Stomach (tissue), 9 donors: Measurements from ENCODE around the gene NUFIP2. TPM values are rescaled to one million over a fixed set of nuclear protein-coding genes. Genes with fewer than 3 reads are reported as not detected.

ENCODE experiments used
- DNase-seq, 2 donors: peaks; one replicate each; pipeline versions ENCODE4 v3.0.0 to v3.0.0-alpha.2; 2013 to 2019
- H3K27ac ChIP-seq, 5 donors: fragments of 200-600 bp in 4 of 5; sonication (generic) in 4 of 5; one replicate each; pipeline ENCODE4 v1.5.1; 2013 to 2019; ENCODE audit warnings: mild to moderate bottlenecking in 1 of 5, moderate library complexity in 1 of 5
- H3K27me3 ChIP-seq, 3 donors: fragments of 200-600 bp; sonication (generic); one replicate each; pipeline ENCODE4 v1.5.1; 2017 to 2019; ENCODE audit warnings: mixed run types in 1 of 3
- H3K36me3 ChIP-seq, 4 donors: fragments of 200-600 bp; sonication (generic); 1 replicate in 3 of 4; 2 replicates in 1 of 4; pipeline ENCODE4 v1.5.1; 2016 to 2019
- H3K4me1 ChIP-seq, 4 donors: fragments of 200-600 bp; sonication (generic); one replicate each; pipeline ENCODE4 v1.5.1; 2016 to 2019
- H3K4me3 ChIP-seq, 4 donors: fragments of 200-600 bp; sonication (generic) in 3 of 4; one replicate each; pipeline ENCODE4 v1.5.1; 2016 to 2019; ENCODE audit warnings: mild to moderate bottlenecking in 1 of 4
- H3K9me3 ChIP-seq, 4 donors: fragments of 200-600 bp; sonication (generic); one replicate each; pipeline ENCODE4 v1.5.1; 2016 to 2019
- CTCF ChIP-seq, 7 experiments: fragments of 450-650 bp in 4 of 7; fragments of 200-600 bp in 3 of 7; sonication (generic) in 3 of 7; IDR thresholded peaks; one replicate each; pipeline ENCODE4 v1.5.1; 2016 to 2019; ENCODE audit warnings: antibody characterized with exemption in 7 of 7, control low read depth in 2 of 7, mild to moderate bottlenecking in 1 of 7
- POLR2A ChIP-seq, 4 donors: fragments of 450-650 bp; IDR thresholded peaks; one replicate each; pipeline ENCODE4 v1.6.1; 2016; ENCODE audit warnings: antibody characterized with exemption in 4 of 4, control low read depth in 2 of 4, mild to moderate bottlenecking in 1 of 4, moderate library complexity in 1 of 4
- POLR2AphosphoS5 ChIP-seq, 3 donors: sonication (generic); formaldehyde crosslinking; IDR thresholded peaks; one replicate each; pipeline ENCODE4 v1.6.1; 2016; ENCODE audit warnings: antibody characterized with exemption in 3 of 3
- WGBS, 5 donors: extraction: QIAGEN DNeasy Blood & Tissue Kit in 3 of 5; methylation state at CpG; one replicate each; pipeline versions ENCODE4 v1.1.5 to v1.1.7; 2013 to 2018; 5-methylcytosine and 5-hydroxymethylcytosine counted together
- intact Hi-C: fragments of 100-400 bp; cut with DNase I; formaldehyde crosslinking; loops from one replicate; pipeline ENCODE4 v1.15.1; 2023; ENCODE audit warnings: low total_unique reads
- polyA plus RNA-seq, 3 donors: library from polyadenylated mRNA; stranded (reverse); fragments of 200-250 nt; gene quantifications; one replicate each; pipeline ENCODE4 v1.2.3, GENCODE V29; 2013
- total RNA-seq, 5 donors: library from RNA; depleted of rRNA; stranded (reverse); fragments of >200 nt; gene quantifications; one replicate each; pipeline versions ENCODE4 v1.1.0 to v1.2.3, GENCODE V29; 2014 to 2016
- donor health status: healthy with polysubstance abuse.
- donor health status: Bipolar disorder and iron deficiency.
- donor health status: healthy.

Gene NUFIP2
- total and polyA plus RNA-seq, 8 donors, result 5.6 to 151 (median 27.8) TPM

- DNase-seq, result peak; percentile 61 to 86
- Histone ChIP-seq H3K27me3 (no peaks in the 10 kb centered on the region), H3K4me1 (peaks cover 21 to 48% (median 34%) of the 10 kb centered on the region in 4 donors), H3K27ac (peak overlapping the region; percentile 97 to 100 (median 99)), H3K36me3 (peaks cover 0 to 18% (median 2%) of the 10 kb centered on the region in 4 donors), H3K4me3 (peak overlapping the region; percentile 85 to 99 (median 93)), H3K9me3 (no peaks in the 10 kb centered on the region)
- 0 to 2% (median 0%) methylated on average over 23 to 54 of the region's 54 CpGs for WGBS, 5 donors
- no peak for TF ChIP-seq POLR2A (IDR thresholded peaks at IDR 0.05)
- peak in 1 of 3 donors; percentile 9 for TF ChIP-seq POLR2AphosphoS5 (IDR thresholded peaks at IDR 0.05)
- intact Hi-C loops, result no loop called here
Observed at GRCh38 chr17:29292992-29293889, 707 bp downstream of the NUFIP2 start.

GRCh38 chr17:29292071-29292991, 1.6 kb downstream of the NUFIP2 start:
- Histone ChIP-seq H3K9me3 (no peaks in the 10 kb centered on the region), H3K36me3 (peaks cover 2 to 27% (median 11%) of the 10 kb centered on the region in 4 donors), H3K4me3 (peak overlapping the region; percentile 85 to 99 (median 93)), H3K27ac (peak overlapping the region; percentile 97 to 100 (median 99)), H3K27me3 (no peaks in the 10 kb centered on the region), H3K4me1 (peaks cover 21 to 57% (median 41%) of the 10 kb centered on the region in 4 donors)
- TF ChIP-seq POLR2AphosphoS5 (IDR thresholded peaks at IDR 0.05), result peak in 1 of 3 donors; percentile 25
- no peak for TF ChIP-seq CTCF (IDR thresholded peaks at IDR 0.05)
- intact Hi-C loops, result no loop called here
- WGBS, 5 donors, result 1 to 2% (median 1%) methylated on average over 24 to 71 of the region's 77 CpGs
- DNase-seq, result peak; percentile 58 to 82

GRCh38 chr17:29291163-29291752, 2.7 kb downstream of the NUFIP2 start:
- DNase-seq, result peak in 1 of 2 donors; percentile 86
- no peaks in the 10 kb centered on the region for H3K9me3 ChIP-seq
- peak overlapping the region in 4 of 5 donors; percentile 97 to 100 (median 99) for H3K27ac ChIP-seq
- TF ChIP-seq CTCF (IDR thresholded peaks at IDR 0.05) (peak in 5 of 7 experiments; percentile 36 to 62 (median 55)), POLR2A (IDR thresholded peaks at IDR 0.05) (no peak)
- H3K27me3 ChIP-seq, result no peaks in the 10 kb centered on the region
- H3K4me1 ChIP-seq, result peaks cover 21 to 67% (median 47%) of the 10 kb centered on the region in 4 donors
- 3 to 10% (median 5%) methylated on average over 5 of the region's 5 CpGs for WGBS, 5 donors
- peaks cover 13 to 38% (median 22%) of the 10 kb centered on the region in 4 donors for H3K36me3 ChIP-seq
- intact Hi-C loops, result no loop called here
- peak overlapping the region; percentile 85 to 99 (median 93) for H3K4me3 ChIP-seq

- no peak for TF ChIP-seq CTCF (IDR thresholded peaks at IDR 0.05)
- 84 to 88% (median 85%) methylated on average over 9 of the region's 9 CpGs for WGBS, 5 donors
- no peaks in the 10 kb centered on the region for H3K27me3 ChIP-seq
Observed at GRCh38 chr17:29289852-29290251, 4.1 kb downstream of the NUFIP2 start.

More at GRCh38 chr17:29289852-29290251, 4.1 kb downstream of the NUFIP2 start:
- peak overlapping the region in 2 of 4 donors; percentile 95 to 99 for H3K4me3 ChIP-seq
- H3K4me1 ChIP-seq, result peaks cover 21 to 77% (median 61%) of the 10 kb centered on the region in 4 donors
- H3K36me3 ChIP-seq, result peaks cover 17 to 52% (median 36%) of the 10 kb centered on the region in 4 donors
- H3K9me3 ChIP-seq, result no peaks in the 10 kb centered on the region
- intact Hi-C loops, result no loop called here
- peak overlapping the region in 1 of 5 donors; percentile 97 for H3K27ac ChIP-seq
- DNase-seq, result no peak
